ENCODE results near the gene MTA3.
"Not testable (repeated sequence)": the region's sequence is repeated elsewhere in the genome, so short reads cannot be mapped to it uniquely, and the experiment has no call there.

The MTA3 gene

DNA sequence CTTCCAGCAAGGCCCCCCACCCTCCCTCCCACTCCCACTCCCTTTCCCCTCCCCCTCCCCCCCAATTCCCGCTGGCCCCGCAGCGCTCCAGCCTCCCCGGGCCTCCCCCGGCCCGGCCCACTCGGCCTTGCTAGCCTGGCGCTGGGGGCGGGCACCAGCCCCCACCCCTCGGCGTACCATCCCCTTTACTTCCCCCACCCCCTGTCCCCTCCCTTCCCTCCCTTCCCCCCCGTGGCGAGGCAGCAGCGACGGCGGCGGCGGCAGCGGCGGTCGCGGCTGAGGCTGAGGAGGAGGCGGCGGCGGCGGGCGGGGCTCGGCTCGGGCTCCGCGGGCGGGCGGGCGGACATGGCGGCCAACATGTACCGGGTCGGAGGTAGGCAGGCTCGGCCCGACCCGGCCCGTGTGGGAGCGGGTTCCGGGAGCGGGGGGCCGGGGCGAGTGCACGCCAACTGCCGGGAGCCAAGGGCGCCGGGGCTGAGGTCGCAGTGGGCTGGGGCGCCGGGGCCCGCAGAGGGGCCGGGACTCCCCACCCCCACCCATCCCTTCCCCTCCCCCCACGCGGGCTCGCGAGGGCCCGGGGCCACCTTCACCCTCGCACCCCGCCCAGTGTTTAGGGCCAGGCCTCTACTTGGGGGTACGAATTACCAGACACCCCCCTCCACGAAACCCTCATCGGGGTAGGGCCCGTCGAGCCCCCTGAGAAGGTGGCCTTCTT is at the start of gene MTA3:
MTA3 (plus strand) TSS at position 232 of the 715 bp plus-strand sequence; CDS start at position 346, 114 bp downstream.
- DNase-seq: peak; percentile 70

DNA sequence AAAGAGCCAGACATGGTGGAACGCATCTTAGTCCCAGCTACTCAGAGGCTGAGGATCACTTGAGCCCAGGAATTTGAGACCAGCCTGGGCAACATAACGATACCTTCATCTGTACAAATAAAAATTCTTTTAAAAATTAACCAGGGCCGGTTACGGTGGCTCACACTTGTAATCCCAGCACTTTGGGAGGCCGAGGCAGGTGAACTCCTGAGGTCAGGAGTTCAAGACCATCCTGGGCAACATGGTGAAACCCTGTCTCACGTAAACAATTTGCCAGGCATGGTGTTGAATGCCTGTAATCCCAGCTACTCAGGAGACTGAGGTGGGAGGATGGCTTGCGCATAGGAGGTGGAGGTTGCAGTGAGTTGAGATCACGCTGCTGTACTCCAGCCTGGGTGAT is 48.8 kb upstream of the MTA3 start:
- no peak for DNase-seq

- no peak for DNase-seq
These were observed 46.4 kb upstream of the MTA3 start for GRCh38 chr2:42522035-42522434.

DNA sequence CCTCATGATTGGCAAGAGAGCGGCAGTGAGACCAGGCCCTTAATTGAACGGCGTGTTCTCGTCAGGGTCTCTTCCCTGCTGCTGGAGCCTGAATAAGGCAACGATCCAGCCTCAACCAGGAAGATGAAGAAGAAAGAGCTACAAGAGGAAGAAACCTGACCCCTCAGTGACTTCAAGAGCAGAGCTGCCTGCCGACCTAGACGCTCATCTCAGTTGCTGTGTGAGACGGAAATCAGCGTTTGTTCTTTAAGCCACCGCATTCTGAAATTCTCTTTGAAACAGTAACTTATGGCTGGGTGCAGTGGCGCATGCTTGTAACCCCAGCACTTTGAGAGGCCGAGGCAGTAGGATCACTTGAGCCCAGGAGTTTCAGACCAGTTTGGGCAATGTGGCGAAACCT is 45.1 kb upstream of the MTA3 start:
- no peak for DNase-seq

GRCh38 chr2:42532397-42532796 is 36.0 kb upstream of the MTA3 start:
- no peak for DNase-seq

DNA sequence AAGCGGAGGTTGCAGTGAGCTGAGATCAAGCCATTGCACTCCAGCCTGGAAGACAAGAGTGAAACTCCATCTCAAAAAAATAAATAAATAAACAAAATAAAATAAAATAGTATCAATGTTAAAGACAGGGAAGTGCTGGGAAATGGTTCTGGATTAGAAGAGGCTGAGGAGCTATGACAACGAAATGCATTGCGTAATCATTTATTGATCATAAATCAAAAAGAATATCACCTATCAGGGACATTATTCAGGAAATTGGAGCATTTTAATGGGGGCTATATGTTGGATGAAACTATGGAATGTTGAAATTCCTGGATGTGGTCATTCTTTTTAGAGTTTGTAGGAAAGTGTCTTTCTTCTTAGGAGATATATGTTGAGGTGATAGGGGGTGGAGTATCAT is 30.9 kb upstream of the MTA3 start:
- DNase-seq: no peak

- DNase-seq: no peak
These were observed 25.6 kb upstream of the MTA3 start for GRCh38 chr2:42542871-42543270.

DNA sequence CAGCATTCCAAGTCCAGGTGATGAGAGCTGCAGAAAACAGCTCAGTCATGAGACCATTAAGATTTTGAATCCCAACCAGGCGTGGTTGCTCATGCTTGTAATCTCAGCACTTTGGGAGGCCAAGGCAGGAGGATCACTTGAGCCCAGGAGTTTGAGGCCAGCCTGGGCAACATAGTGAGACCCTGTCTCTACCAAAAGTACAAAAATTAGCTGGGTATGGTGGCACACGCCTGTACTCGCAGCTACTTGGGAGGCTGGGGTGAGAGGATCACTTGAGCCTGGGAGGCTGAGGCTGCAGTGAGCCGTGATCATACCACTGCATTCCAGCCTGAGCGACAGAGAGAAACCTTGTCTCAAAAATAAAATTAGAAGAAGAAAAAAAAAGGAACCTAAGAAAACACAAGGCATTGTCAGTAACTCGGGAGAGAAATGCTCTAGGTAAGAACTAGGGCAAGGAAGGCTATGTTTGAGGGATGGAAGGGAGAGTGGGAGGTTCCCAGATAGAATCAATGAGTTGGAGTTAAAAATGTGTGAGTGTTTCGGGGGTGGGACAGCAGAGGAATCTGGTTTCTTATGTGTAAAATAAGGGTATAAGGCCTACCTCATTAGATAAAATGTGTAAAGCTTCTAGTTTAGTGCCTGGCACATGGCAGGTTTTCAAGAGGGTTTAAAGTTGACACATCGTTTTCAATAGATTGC is 23.3 kb upstream of the MTA3 start:
- no peak for DNase-seq

GRCh38 chr2:42545841-42546390 is 22.5 kb upstream of the MTA3 start:
- DNase-seq: no peak

DNA sequence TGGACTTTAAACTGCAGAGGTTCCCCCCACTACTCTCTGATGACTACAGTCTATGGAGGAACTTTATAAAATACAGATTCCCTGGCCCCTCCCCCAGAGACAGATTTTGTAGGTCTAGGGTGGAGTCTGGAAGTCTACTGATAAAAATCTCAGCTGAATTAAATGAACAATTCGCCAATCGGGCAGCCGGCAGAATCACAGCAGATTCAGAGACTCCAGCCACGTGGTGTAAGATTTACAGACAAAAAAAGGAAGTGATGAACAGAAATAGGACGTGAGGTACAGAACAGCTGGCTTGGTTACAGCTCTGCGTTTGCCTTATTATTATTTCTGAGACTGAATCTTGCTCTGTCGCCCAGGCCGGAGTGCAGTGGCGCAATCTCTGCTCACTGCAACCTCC is 21.4 kb upstream of the MTA3 start:
- no peak for DNase-seq

DNA sequence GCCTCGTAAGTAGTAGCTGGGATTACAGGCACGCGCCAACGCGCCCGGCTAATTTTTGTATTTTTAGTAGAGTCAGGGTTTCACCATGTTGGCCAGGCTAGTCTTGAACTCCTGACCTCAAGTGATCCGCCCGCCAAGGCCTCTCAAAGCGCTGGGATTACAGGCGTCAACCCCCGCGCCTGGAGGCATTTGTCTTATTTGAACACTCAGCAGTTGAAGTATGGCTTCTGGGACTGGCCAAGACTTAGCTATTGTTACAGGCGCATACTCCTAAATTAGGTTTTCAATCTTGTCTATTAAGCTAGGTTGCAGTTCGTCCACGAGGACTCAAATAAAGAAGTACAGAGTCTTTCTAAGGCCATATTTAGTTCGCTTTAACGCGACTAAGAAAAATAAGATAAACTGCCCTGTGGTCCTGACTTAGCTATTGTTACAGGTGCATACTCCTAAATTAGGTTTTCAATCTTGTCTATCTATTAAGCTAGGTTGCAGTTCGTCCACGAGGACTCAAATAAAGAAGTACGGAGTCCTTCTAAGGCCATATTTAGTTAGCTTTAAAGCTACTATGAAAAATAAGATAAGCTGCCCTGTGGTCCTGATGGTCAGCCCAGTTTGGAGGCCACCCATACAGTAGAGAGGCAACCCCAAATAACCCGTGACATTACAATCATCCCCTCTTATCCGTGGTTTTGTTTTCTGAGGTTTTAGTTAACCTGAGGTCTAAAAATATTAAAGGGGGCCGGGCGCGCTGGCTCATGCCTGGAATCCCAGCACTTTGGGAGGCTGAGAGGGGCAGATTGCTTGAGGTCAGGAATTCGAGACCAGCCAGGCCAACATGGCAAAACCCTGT is 20.8 kb upstream of the MTA3 start:
- no peak for DNase-seq

- DNase-seq: no peak
These were observed 17.6 kb upstream of the MTA3 start for GRCh38 chr2:42550870-42551269.

GRCh38 chr2:42554392-42554791 is 14.0 kb upstream of the MTA3 start:
- no peak for DNase-seq

DNA sequence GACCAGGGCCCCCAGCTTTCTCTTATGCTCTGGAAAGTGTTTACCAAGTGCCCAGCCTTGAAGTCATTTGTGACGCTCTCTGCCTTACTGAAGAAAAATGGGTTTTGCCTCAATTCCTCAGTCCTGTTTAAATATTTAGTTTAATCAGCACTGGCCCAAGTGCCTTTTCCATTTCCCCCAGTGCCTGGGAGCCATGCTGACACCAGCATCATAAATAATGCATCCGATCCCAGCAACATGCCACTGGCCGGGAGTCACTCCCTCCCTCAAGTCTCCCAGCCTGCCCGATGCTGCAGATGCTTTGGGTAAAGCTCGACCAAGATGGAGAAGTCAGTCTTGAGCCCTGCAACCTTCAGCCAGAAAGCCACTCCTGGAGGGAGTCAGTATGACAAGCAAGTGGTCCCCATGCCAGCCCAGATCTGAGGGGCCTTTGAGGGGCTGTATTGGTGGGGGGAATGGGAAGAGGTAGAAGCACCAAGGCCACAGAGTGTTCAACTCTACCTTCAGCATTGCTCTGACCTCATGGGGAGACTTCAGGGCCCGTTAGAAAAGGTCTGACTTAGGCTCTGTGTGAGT is 12.0 kb upstream of the MTA3 start:
- no peak for DNase-seq

- no peak for DNase-seq
These were observed 11.1 kb upstream of the MTA3 start for GRCh38 chr2:42557306-42557705.

GRCh38 chr2:42558827-42559226 is 9.6 kb upstream of the MTA3 start:
- no peak for DNase-seq

DNA sequence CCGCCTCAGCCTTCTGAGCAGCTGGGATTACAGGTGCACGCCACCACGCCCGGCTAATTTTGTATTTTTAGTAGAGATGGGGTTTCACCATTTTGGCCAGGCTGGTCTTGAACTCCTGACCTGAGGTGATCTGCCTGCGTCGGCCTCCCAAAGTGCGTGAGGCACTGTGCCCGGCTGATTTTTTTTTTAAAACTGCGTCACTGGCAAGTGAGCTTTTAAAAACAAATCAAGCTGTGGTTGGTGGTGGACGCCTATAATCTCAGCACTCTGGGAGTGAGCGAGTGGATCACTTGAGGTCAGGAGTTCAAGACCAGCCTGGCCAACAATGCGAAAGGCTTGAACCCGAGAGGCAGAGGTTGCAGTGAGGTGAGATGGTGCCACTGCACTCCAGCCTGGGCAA is 8.3 kb upstream of the MTA3 start:
- not testable (repeated sequence) for DNase-seq

DNA sequence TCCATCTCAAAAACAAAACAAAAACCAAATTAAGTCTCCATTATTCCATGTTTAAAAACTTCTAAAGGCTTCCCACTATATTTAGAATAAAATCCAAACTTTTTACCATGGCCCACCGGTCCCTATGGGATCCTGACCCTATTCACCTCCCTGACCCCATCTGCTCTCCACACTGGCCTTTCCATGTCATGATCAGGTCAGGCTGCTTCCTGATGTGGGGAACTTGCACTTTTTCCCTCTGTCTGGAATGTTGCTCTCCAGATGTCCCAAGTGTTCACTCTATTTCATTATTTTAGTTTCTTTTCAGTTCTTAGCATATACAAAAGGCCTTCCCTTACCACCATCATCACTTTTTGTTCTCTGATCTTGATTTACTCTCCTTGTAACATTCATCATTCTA is 7.5 kb upstream of the MTA3 start:
- DNase-seq: no peak

- no peak for DNase-seq
These were observed 5.8 kb upstream of the MTA3 start for GRCh38 chr2:42562474-42563144.

DNA sequence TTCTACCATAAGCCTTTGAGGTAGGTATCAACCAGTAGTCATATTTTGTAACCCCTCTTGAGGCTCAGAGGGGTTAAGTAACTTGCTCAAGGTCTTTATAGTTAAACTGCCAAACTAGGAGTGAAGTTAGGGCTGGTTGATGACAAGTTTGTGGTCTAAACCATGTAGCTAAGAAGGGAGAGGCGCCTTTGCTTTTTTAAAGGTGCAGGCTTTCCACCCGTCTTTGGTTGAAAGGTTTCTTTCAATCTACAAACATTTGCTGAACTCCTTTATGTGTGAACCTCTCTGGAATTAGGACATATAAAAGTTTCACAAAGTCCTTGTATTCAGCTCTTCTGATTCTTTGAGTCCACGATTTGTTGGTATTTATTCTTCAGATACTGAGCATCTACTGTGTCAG is 2.4 kb upstream of the MTA3 start:
- no peak for DNase-seq

DNA sequence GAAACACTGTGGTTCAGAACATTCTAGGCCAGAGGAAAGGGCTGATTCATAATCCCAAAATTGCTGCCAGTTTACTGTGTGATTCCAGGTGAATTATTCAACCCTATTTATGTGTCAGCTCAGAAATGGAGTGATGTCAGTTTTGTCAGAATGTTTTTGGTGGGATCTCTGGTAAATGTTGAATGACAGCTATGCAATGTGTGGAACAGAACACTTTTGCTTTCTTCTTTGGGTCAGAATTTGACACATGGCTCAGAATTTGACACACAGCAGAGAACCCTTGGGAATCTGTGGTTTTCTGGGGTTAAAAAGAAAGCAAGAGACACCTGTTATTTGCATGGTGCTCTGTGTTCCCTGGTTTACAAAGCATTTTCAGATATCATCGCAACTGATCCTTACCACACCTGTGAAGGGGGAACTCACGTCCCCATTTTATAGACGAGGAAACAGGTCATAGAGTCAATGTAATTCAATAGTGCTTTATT is 1.6 kb upstream of the MTA3 start:
- DNase-seq: no peak

DNA sequence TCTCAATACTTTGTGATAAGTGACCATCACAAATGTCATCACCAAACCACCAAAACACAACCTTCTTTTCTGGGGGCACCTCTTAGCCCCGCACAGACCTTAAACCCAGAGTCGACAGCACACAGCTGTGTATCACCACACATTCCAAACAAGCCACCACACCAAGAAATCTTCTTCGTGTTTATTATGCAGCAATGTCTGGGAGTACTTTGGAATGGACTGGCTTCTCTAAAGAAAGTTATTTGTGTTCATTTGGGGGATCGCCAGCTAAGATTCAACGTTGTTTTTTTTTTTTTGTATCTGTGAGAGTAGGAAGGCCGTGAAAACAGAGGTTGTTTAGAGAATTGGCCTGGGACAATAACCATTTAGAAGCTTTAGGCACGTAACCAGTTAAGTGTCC is 1.1 kb upstream of the MTA3 start:
- DNase-seq: no peak
